SH-SY5Y (cell line): ENCODE results near the gene ARVCF.

ENCODE experiments used
- GATA2 ChIP-seq: IDR thresholded peaks from 2 replicates; pipeline ENCODE4 v1.6.1; 2011; ENCODE audit warnings: mild to moderate bottlenecking, low read depth, low read length
- GATA3 ChIP-seq: IDR thresholded peaks from 2 replicates; pipeline ENCODE4 v1.6.1; 2011; ENCODE audit warnings: low read depth, mild to moderate bottlenecking, low read length, moderate library complexity

ARVCF gene

DNA sequence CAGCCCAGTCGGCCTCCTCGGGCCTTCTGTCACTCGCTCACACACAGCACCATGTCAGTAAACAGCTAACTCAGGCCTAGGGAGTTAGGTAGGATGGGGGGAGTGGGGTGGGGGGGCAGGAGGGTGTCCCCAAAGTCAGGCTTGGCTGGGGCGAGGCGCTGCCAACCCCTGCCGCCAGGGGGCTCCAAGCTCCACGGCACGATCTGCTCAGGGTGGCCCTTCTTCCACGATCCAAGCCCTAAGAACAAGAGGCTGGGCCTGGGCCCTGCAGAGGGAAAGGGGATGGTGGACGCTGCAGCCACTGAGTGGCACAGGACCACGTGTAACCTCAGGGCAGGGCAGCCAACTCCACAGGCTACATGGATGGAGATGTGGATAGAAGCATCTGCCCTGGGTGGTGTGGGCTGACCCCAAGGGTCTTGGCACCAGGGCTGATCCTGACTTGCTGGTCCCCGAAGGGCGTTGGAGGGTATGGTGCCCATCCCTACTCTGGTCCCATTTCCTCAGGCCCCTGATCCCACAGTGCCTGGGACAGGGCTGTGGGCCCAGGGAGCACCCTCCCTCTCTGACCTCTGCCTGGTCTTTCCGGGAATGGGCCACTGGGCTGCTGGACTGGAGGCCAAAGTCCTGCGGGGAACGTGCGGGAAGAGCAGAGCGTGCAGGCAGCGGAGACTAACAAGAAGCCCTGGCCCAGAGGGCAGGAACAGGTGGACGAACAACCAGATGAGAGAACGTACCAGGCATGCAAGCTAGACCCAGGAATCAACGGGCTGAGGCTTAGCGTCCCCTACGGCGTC lies 45.9 kb downstream of the ARVCF start:
- TF ChIP-seq GATA2: no peak
- TF ChIP-seq GATA3: no peak

DNA sequence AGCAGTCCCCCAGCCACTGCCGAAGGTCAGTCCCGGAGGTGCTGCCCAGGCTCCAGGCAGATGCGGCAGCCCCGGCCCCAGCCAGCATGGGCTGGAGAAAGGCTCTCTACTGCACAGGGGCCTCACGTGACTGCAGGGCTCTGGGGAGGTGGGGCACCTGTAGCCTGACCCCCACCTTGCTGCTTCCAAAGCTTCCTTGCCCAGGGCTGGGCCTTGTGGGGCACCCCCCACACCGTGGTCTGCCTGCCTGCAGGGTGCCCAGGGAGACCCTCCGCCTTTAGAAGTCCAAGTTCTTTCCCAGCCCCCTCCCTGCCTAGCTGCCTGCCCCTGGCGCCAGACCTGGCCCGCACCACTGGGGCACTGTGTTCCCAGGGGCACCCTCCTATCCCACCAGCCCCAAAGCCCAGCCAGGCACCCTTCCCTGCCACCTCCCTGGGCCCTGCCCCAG lies 46.6 kb downstream of the ARVCF start:
- TF ChIP-seq GATA3 (no peak), GATA2 (no peak)

- no peak for TF ChIP-seq GATA2
- no peak for TF ChIP-seq GATA3
Measured at GRCh38 chr22:19969141-19969928, 47.3 kb downstream of the ARVCF start.

- no peak for TF ChIP-seq GATA3
- no peak for TF ChIP-seq GATA2
Measured at GRCh38 chr22:19968450-19968891, 48.2 kb downstream of the ARVCF start.

GRCh38 chr22:19967850-19968449 lies 48.7 kb downstream of the ARVCF start:
- TF ChIP-seq GATA2: no peak

DNA sequence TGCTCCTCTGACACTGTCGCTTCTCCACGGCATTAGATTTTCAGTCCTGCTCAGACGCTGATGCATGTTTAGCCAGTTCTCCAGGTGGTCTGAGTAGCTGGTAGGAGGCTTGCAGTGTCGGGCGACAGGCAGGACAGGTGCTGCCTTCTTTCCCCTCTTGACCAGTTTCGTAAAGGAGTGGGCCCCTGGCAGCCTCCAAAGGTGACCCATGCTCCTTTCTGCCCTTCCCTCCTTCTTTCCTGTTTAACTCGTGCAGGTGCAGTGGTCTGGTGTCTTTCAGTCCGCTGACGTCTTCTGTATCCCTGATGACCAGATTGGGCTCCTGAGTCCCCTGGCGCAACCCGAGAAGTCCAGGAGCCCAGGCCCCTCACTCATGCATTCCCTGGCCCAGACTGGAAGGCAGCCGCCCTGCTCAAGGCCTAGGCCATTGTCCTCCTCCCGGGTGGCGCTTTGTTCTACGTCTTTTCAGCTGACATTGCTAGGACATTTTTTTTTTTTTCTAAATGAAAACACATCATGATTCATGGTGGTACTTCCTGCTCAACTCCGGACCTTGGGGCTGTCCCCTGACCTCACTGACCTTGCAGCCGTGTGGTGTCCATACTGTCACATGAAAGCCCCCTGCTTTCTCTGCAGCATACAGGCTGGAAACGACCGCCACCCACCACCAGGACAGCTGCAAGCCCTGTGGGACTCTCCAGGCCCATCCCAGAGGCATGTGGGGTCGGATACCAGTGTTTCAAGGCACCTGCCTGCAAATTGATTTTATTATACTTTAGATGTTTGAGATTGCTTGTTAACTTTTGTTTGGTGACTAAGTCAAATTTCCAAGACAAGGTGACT lies 49.5 kb downstream of the ARVCF start:
- TF ChIP-seq GATA3 (no peak), GATA2 (no peak)

DNA sequence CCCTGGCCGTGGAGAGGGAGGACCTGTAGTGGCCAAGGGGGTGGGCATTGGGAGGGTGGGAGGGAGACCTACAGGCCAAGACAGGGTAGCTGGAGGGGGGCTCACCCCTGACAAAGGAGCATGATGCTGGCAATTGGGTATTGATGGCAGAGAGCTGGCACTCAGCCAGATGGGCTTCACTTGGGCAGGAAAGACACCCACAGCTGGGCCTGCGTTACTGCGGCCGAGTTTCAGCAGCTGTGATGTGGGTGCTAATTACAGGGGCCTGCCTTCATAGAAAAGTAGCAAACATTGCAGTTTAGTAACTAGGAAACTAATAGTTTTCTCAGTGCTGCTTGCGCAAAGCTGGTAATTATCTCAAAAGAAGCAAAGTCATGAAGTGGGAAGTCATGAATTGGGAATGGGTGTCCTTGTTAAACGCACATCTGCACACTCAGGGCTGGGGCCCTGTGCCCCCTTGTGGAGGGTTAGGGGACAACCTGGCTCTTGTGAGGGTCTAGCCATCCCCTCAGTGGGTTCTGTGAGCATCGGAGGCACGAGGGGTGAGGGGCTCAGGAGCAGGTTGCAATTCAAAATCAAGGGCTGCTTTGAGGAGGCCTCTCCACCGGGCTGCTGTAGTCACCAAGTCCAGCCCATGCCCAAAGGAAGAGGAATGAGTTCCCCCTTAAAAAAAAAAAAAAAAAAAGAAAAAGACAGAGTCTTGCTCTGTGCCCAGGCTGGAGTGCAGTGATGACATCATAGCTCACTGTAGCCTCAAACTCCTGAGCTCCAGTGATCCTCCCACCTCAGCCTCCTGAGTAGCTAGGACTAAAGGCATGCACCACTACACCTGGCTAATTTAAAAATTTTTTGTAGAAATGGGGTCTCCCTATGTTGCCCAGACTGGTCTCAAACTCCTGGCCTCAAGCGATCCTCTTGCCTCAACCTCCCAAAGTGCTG lies 50.6 kb downstream of the ARVCF start:
- TF ChIP-seq GATA2 (no peak), GATA3 (no peak)

- TF ChIP-seq GATA2: no peak
- no peak for TF ChIP-seq GATA3
Measured at GRCh38 chr22:19964701-19965386, 51.8 kb downstream of the ARVCF start.

DNA sequence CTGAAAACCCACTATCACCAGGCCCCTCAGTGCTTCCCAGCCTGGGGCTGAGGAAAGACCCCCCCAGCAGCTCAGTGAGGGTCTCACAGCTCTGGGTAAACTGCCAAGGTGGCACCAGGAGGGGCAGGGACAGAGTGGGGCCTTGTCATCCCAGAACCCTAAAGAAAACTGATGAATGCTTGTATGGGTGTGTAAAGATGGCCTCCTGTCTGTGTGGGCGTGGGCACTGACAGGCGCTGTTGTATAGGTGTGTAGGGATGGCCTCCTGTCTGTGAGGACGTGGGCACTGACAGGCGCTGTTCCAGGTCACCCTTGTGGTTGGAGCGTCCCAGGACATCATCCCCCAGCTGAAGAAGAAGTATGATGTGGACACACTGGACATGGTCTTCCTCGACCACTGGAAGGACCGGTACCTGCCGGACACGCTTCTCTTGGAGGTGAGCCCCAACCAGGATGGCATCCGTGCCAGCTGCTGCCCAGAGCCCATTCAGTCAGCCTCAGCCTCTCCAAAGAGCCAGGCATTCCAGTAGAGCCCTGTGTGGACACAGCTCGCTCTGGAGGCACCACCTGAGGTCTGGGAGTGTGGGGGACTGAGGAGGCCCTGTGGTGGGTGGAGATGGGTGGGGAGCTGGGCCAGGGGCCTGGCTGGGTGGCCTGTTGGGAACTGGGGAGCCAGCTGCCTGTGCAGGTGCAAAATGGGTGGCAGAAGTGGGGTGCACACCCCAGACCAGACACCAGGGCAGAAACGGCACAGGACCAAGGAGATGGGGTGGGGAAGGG lies 52.6 kb downstream of the ARVCF start:
- TF ChIP-seq GATA3 (no peak), GATA2 (no peak)

- TF ChIP-seq GATA2: no peak
- no peak for TF ChIP-seq GATA3
Measured at GRCh38 chr22:19962909-19963806, 53.5 kb downstream of the ARVCF start.
